Vagina (tissue), 2 donors: Measurements from ENCODE around the gene MORF4L1. TPM values are rescaled to one million over a fixed set of nuclear protein-coding genes. Genes with fewer than 3 reads are reported as not detected.

Source experiments
- DNase-seq, 2 donors: peaks; one replicate each; pipeline ENCODE4 v3.0.0-alpha.2; 2017; ENCODE audit errors: extremely low spot score in 2 of 2
- H3K27ac ChIP-seq: fragments of 200-600 bp; sonication (generic); one replicate; pipeline ENCODE4 v1.5.1; 2019
- H3K27me3 ChIP-seq: fragments of 200-600 bp; sonication (generic); one replicate; pipeline ENCODE4 v1.5.1; 2019
- H3K36me3 ChIP-seq, 2 donors: fragments of 200-600 bp; sonication (generic); one replicate each; pipeline ENCODE4 v1.5.1; 2017 to 2019
- H3K4me1 ChIP-seq: fragments of 200-600 bp; sonication (generic); one replicate; pipeline ENCODE4 v1.5.1; 2019
- H3K4me3 ChIP-seq, 2 donors: fragments of 200-600 bp; sonication (generic); 1 replicate in 1 of 2; 2 replicates in 1 of 2; pipeline ENCODE4 v1.5.1; 2016 to 2019
- H3K9me3 ChIP-seq: fragments of 200-600 bp; sonication (generic); one replicate; pipeline ENCODE4 v1.5.1; 2019
- POLR2A ChIP-seq, 2 donors: fragments of 450-650 bp; IDR thresholded peaks; one replicate each; pipeline ENCODE4 v1.6.1; 2017; ENCODE audit warnings: antibody characterized with exemption in 2 of 2, mild to moderate bottlenecking in 2 of 2, moderate library complexity in 2 of 2
- POLR2AphosphoS5 ChIP-seq, 2 donors: sonication (generic); formaldehyde crosslinking; IDR thresholded peaks; one replicate each; pipeline ENCODE4 v1.9.0; 2017; ENCODE audit warnings: antibody characterized with exemption in 2 of 2, mild to moderate bottlenecking in 2 of 2, low read depth in 1 of 2; ENCODE audit not compliant: insufficient read depth in 1 of 2
- intact Hi-C: fragments of 100-400 bp; cut with DNase I; formaldehyde crosslinking; loops from one replicate; pipeline ENCODE4 v1.15.1; 2023
- total RNA-seq: library from RNA; depleted of rRNA; stranded (reverse); fragments of >200 nt; gene quantifications from one replicate; pipeline ENCODE4 v1.2.3, GENCODE V29; 2016
- TF ChIP-seq, protein P1 (sequence below), 3 experiments: fragments of 450-650 bp in 2 of 3; fragments of 200-600 bp in 1 of 3; sonication (generic) in 1 of 3; IDR thresholded peaks; one replicate each; pipeline ENCODE4 v1.5.1; 2017 to 2019; ENCODE audit warnings: antibody characterized with exemption in 3 of 3, mild to moderate bottlenecking in 2 of 3, moderate library complexity in 2 of 3

Gene MORF4L1
- total RNA-seq, 1 donor from 2014 or later, result 170 TPM

DNA sequence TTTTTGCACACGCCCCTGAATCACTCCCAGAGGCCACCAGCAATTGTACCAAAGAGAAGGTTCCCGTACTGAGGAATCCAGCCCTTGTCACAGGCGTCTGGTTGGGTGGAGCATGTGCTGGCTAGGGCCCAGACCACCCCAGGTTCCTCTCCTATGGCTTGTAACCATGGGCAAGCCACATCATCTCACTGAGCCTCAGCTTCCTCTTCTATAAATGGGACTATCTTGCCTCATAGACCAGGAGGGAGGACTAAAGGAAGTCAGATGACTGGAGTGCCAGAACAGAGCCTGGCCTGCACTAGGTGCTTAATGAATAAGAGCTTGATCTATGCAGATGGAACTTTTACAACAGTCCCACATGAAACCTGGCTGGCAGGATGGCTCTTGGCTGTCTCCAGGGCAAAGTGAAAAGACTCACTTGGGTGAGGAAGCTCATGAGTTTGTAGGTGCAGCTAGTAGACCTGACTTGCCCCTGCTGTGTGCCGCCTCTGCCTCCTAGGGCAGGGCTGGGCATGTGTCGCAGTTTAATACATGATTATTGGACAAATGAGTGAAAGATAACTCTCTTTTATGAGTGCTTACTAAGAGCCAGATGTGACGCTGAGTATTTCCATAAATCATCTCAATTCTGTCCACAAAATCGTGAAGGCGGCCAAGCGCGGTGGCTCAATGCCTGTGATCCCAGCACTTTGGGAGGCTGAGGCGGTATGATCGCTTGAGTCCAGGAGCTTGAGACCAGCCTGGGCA lies 42.8 kb downstream of the MORF4L1 start:
- peak in 1 of 2 donors; percentile 96 for DNase-seq
- no peaks in the 10 kb centered on the region for H3K9me3 ChIP-seq
- no peaks in the 10 kb centered on the region for H3K27me3 ChIP-seq
- TF ChIP-seq, protein P1, sequence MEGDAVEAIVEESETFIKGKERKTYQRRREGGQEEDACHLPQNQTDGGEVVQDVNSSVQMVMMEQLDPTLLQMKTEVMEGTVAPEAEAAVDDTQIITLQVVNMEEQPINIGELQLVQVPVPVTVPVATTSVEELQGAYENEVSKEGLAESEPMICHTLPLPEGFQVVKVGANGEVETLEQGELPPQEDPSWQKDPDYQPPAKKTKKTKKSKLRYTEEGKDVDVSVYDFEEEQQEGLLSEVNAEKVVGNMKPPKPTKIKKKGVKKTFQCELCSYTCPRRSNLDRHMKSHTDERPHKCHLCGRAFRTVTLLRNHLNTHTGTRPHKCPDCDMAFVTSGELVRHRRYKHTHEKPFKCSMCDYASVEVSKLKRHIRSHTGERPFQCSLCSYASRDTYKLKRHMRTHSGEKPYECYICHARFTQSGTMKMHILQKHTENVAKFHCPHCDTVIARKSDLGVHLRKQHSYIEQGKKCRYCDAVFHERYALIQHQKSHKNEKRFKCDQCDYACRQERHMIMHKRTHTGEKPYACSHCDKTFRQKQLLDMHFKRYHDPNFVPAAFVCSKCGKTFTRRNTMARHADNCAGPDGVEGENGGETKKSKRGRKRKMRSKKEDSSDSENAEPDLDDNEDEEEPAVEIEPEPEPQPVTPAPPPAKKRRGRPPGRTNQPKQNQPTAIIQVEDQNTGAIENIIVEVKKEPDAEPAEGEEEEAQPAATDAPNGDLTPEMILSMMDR (IDR thresholded peaks at IDR 0.05), result no peak
- TF ChIP-seq POLR2A (IDR thresholded peaks at IDR 0.05), result no peak
- peak; percentile 60 to 77 for TF ChIP-seq POLR2AphosphoS5 (IDR thresholded peaks at IDR 0.05; ENCODE audit: insufficient read depth in 1 of 2, low read depth in 1 of 2)
- H3K36me3 ChIP-seq, result peaks cover 0 to 10% of the 10 kb centered on the region in 2 donors
- intact Hi-C loops, result loop anchor here (10.0 kb wide), 1 partner anchor 59 kb away; no protein-coding TSS in a partner anchor
- H3K4me3 ChIP-seq, result no peak overlapping the region
- H3K4me1 ChIP-seq, result peaks cover 47% of the 10 kb centered on the region
- peak overlapping the region; percentile 90 for H3K27ac ChIP-seq

DNA sequence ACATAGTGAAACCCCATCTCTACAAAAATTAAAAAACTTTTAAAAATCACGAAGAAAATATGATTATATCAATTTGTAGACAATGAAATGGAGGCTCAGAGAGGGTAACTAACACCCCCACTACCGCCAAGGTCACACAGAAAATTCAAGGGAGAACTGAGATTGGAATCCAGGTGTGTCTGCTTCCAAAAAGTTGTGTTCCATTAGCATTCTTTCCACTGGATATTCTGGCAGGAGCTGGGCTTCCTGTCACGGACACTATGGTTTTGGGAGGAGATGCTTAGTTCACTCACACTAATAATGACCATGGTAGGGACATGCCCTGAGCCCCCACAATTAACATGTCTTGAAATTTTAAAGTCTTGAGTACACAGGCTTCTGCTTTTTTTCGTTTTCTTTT lies 43.4 kb downstream of the MORF4L1 start:
- H3K9me3 ChIP-seq, result no peaks in the 10 kb centered on the region
- H3K27me3 ChIP-seq, result no peaks in the 10 kb centered on the region
- intact Hi-C loops, result loop anchor here (10.0 kb wide), 1 partner anchor 59 kb away; no protein-coding TSS in a partner anchor
- no peak for TF ChIP-seq POLR2A (IDR thresholded peaks at IDR 0.05)
- TF ChIP-seq, protein P1 (IDR thresholded peaks at IDR 0.05), result no peak
- TF ChIP-seq POLR2AphosphoS5 (IDR thresholded peaks at IDR 0.05; ENCODE audit: insufficient read depth in 1 of 2, low read depth in 1 of 2), result no peak
- DNase-seq, result no peak
- peaks cover 0 to 11% of the 10 kb centered on the region in 2 donors for H3K36me3 ChIP-seq
- H3K4me3 ChIP-seq, result no peak overlapping the region
- peaks cover 47% of the 10 kb centered on the region for H3K4me1 ChIP-seq
- peak overlapping the region; percentile 90 for H3K27ac ChIP-seq

DNA sequence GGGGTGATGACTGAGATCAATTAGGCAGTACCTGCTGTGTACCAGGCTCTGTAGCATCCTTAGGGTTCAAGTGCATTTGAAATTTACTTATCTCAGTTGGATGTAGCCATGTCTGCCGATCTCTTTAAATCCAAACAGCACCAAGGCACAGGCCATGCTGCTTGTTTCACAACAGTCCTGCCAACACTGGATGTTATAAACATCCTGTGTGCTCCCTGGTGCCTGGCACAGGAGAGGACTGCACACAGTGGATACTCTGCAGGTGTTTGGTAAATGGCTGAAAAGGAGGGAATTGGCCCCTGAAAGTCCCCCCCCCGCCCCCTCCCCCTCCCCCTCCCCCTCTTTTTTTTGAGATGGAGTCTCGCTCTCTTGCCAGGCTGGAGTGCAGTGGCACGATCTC lies 45.2 kb downstream of the MORF4L1 start:
- Histone ChIP-seq H3K4me1 (peaks cover 47% of the 10 kb centered on the region), H3K36me3 (peaks cover 0 to 29% of the 10 kb centered on the region in 2 donors), H3K4me3 (no peak overlapping the region), H3K9me3 (no peaks in the 10 kb centered on the region), H3K27me3 (no peaks in the 10 kb centered on the region), H3K27ac (peak overlapping the region; percentile 90)
- TF ChIP-seq POLR2AphosphoS5 (IDR thresholded peaks at IDR 0.05; ENCODE audit: insufficient read depth in 1 of 2, low read depth in 1 of 2) (no peak), POLR2A (IDR thresholded peaks at IDR 0.05) (no peak)
- intact Hi-C loops, result loop anchor here (10.0 kb wide), 1 partner anchor 57 kb away; no protein-coding TSS in a partner anchor
- DNase-seq, result no peak

DNA sequence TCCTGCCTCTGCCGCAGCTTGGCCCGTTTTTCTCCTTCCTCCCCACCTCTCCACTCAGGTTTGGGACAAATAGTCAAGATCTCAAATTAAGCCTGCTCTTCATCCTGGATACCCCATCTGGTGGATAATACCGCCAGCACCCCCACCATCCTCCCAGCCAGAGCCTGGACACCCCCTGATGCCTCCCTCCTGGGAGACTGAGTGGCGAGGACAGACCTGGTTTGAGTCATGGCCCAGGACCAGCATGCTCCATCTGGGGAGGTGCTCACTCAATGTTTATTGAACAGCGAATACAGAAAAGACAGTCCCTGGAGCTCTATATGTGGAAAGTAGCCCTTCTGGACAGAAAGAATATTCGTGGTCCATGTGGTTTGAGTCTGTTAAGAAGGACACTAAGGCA lies 48.8 kb downstream of the MORF4L1 start:
- H3K36me3 ChIP-seq, result peaks cover 0 to 53% of the 10 kb centered on the region in 2 donors
- intact Hi-C loops, result no loop called here
- no peak overlapping the region for H3K4me3 ChIP-seq
- no peaks in the 10 kb centered on the region for H3K27me3 ChIP-seq
- DNase-seq, result no peak
- no peaks in the 10 kb centered on the region for H3K9me3 ChIP-seq
- peaks cover 14% of the 10 kb centered on the region for H3K4me1 ChIP-seq
- no peak overlapping the region for H3K27ac ChIP-seq
- no peak for TF ChIP-seq POLR2AphosphoS5 (IDR thresholded peaks at IDR 0.05; ENCODE audit: insufficient read depth in 1 of 2, low read depth in 1 of 2)
- no peak for TF ChIP-seq POLR2A (IDR thresholded peaks at IDR 0.05)
- TF ChIP-seq, protein P1 (IDR thresholded peaks at IDR 0.05), result no peak

DNA sequence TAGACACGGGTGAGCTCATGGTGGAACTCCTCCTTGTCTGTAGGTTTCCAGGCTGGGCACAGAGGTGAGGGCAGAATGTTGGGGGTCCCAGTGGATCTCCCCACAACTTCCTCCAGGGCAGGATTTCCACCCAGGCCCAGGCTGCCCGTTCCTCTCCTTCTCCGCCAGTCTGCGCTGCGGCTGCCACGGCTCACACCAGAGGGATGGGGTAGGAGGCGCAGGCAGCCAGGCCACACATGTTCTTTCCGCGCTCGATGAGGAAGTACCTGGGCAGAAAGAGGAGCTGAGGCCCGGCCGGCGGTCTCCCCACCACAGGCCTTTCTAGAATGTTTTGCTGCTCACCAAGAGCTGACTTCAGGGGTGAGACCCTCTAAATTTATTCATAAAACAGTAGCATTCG lies 49.2 kb downstream of the MORF4L1 start:
- TF ChIP-seq, protein P1 (IDR thresholded peaks at IDR 0.05), result no peak
- TF ChIP-seq POLR2AphosphoS5 (IDR thresholded peaks at IDR 0.05; ENCODE audit: insufficient read depth in 1 of 2, low read depth in 1 of 2) (peak in 1 of 2 donors; percentile 14), POLR2A (IDR thresholded peaks at IDR 0.05) (no peak)
- intact Hi-C loops, result no loop called here
- Histone ChIP-seq H3K27me3 (no peaks in the 10 kb centered on the region), H3K36me3 (peaks cover 0 to 54% of the 10 kb centered on the region in 2 donors), H3K4me1 (peaks cover 10% of the 10 kb centered on the region), H3K4me3 (no peak overlapping the region), H3K27ac (no peak overlapping the region), H3K9me3 (no peaks in the 10 kb centered on the region)
- no peak for DNase-seq
